H1 (cell line): ENCODE data around the gene SMNDC1. TPM values are rescaled to one million over a fixed set of nuclear protein-coding genes. Genes with fewer than 3 reads are reported as not detected.

Experiments
- BCL11A ChIP-seq, 2 experiments: IDR thresholded peaks; one replicate each; pipeline ENCODE4 v1.6.1; 2011; ENCODE audit warnings: low read depth in 2 of 2, low read length in 2 of 2, mild to moderate bottlenecking in 2 of 2
- CREB1 ChIP-seq: IDR thresholded peaks from 2 replicates; pipeline ENCODE4 v1.6.1; 2012; ENCODE audit warnings: inconsistent platforms
- CTBP2 ChIP-seq: IDR thresholded peaks from 2 replicates; pipeline ENCODE4 v1.7.0; 2011; ENCODE audit warnings: borderline replicate concordance, mild to moderate bottlenecking, moderate library complexity, mixed read lengths, low read length; ENCODE audit not compliant: insufficient read depth, insufficient read length
- NANOG ChIP-seq: IDR thresholded peaks from 2 replicates; pipeline ENCODE4 v1.6.1; 2011; ENCODE audit warnings: low read length, low read depth, mild to moderate bottlenecking, inconsistent platforms; ENCODE audit not compliant: insufficient read depth, poor library complexity, severe bottlenecking
- SP4 ChIP-seq: IDR thresholded peaks from 2 replicates; pipeline ENCODE4 v1.6.1; 2012; ENCODE audit warnings: low read length, inconsistent platforms
- polyA plus RNA-seq, 7 experiments: library from polyadenylated mRNA; depleted of rRNA in 3 of 7; stranded (reverse) in 5 of 7; unstranded in 2 of 7; fragments of >200 nt in 5 of 7; fragments of 200-250 nt in 2 of 7; gene quantifications; 1 replicate in 5 of 7; 2 replicates in 1 of 7; 4 replicates in 1 of 7; pipeline versions ENCODE4 v1.2.1 to v1.2.3, GENCODE V29; 2011 to 2013; ENCODE audit warnings: missing spikeins in 2 of 7, mixed read lengths in 2 of 7
- total RNA-seq: library from RNA; stranded (reverse); fragmentation: NEBNext Ultra II Directional; extraction: Animal tissue kit (Norgen Biotek cat#: 25700); gene quantifications from 2 replicates; pipeline ENCODE4 v1.2.1, GENCODE V29; 2021
- TF ChIP-seq, protein P1 (sequence below), 3 experiments: IDR thresholded peaks; 1 replicate in 2 of 3; 2 replicates in 1 of 3; pipeline versions ENCODE4 v1.5.1 to v1.6.1; 2011; ENCODE audit warnings: low read length in 3 of 3, mild to moderate bottlenecking in 3 of 3, inconsistent platforms in 2 of 3, low read depth in 1 of 3, moderate library complexity in 1 of 3; ENCODE audit not compliant: insufficient read depth in 1 of 3; ENCODE audit errors: control extremely low read depth in 1 of 3

SMNDC1 gene
- total and polyA plus RNA-seq, 2 of the 8 experiments (the other 6 are each of a cell fraction or from before 2014, with no cell fraction given), result 8.1 to 48.6 TPM

DNA sequence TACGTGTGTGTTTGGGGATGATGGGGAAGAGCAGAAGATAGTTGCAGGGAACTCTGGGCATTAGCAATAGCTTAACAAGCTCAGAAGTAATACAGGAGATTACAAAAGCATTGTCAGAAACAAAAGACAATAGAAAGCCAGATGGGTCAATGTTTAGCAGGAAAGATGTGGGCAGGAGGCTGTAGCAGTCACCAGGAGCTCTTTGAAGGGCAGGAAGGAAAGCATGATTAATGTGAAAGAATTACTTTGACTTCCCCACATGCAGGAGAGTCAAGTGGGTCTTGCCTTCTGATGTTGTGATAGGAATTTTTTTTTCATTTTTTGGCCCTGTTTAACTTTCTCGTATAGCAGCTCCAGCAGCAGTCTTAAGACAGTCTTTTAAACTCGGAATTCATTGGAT lies 6.0 kb upstream of the SMNDC1 start (continued):
- TF ChIP-seq BCL11A (IDR thresholded peaks at IDR 0.05; ENCODE audit: low read depth in 2 of 2, low read length in 2 of 2) (no peak), CTBP2 (no peak), SP4 (no peak), NANOG (no peak), CREB1 (no peak)
- TF ChIP-seq, protein P1, sequence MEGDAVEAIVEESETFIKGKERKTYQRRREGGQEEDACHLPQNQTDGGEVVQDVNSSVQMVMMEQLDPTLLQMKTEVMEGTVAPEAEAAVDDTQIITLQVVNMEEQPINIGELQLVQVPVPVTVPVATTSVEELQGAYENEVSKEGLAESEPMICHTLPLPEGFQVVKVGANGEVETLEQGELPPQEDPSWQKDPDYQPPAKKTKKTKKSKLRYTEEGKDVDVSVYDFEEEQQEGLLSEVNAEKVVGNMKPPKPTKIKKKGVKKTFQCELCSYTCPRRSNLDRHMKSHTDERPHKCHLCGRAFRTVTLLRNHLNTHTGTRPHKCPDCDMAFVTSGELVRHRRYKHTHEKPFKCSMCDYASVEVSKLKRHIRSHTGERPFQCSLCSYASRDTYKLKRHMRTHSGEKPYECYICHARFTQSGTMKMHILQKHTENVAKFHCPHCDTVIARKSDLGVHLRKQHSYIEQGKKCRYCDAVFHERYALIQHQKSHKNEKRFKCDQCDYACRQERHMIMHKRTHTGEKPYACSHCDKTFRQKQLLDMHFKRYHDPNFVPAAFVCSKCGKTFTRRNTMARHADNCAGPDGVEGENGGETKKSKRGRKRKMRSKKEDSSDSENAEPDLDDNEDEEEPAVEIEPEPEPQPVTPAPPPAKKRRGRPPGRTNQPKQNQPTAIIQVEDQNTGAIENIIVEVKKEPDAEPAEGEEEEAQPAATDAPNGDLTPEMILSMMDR (IDR thresholded peaks at IDR 0.05; ENCODE audit: control extremely low read depth in 1 of 3, insufficient read depth in 1 of 3, low read depth in 1 of 3, low read length in 3 of 3), result no peak
